CD4-positive, alpha-beta T cell (primary cell): Measurements from ENCODE around the gene AQP5. TPM values are rescaled to one million over a fixed set of nuclear protein-coding genes. Genes with fewer than 3 reads are reported as not detected.

ENCODE experiments used
- ATAC-seq: fragments of 200-7000 bp; cut with Tn5 transposase; one replicate; pipeline ENCODE4 v1.10.0; 2022; ENCODE audit warnings: mild to moderate bottlenecking; ENCODE audit not compliant: poor library complexity
- CTCF ChIA-PET: fragments of 350-600 bp; sonication (Branson Sonifier 250); formaldehyde crosslinking; loops from one replicate; lab custom pipeline; 2021; ENCODE audit warnings: antibody characterized with exemption, inconsistent platforms; lab: Charles Lee
- POLR2A ChIA-PET: fragments of 350-600 bp; sonication (Branson Sonifier 250); formaldehyde crosslinking; loops from one replicate; lab custom pipeline; 2021; ENCODE audit warnings: antibody characterized with exemption, inconsistent platforms; lab: Charles Lee
- DNase-seq, 14 experiments: peaks; one replicate each; pipeline ENCODE4 v3.0.0-alpha.2; 2013 to 2020; ENCODE audit warnings: mixed read lengths in 2 of 14
- H3K27ac ChIP-seq, 2 donors: one replicate each; pipeline versions ENCODE4 v1.5.1 to v1.7.0; 2013; ENCODE audit warnings: low read length in 2 of 2, low read depth in 1 of 2, mild to moderate bottlenecking in 1 of 2
- H3K27me3 ChIP-seq, 2 experiments: 1 replicate in 1 of 2; 2 replicates in 1 of 2; pipeline versions ENCODE4 v1.6.1 to v1.7.0; 2013; ENCODE audit warnings: low read length in 2 of 2, control low read depth in 1 of 2, mild to moderate bottlenecking in 1 of 2, moderate library complexity in 1 of 2; ENCODE audit not compliant: insufficient read depth in 2 of 2, control insufficient read depth in 1 of 2
- H3K36me3 ChIP-seq: one replicate; pipeline ENCODE4 v1.6.1; 2013; ENCODE audit warnings: low read length, control low read depth; ENCODE audit not compliant: insufficient read depth
- H3K4me1 ChIP-seq: one replicate; pipeline ENCODE4 v1.6.1; 2013; ENCODE audit warnings: low read length, control low read depth; ENCODE audit not compliant: insufficient read depth
- H3K4me3 ChIP-seq: one replicate; pipeline ENCODE4 v1.5.1; 2013; ENCODE audit warnings: mild to moderate bottlenecking, low read length, moderate library complexity
- H3K9me3 ChIP-seq, 2 experiments: 1 replicate in 1 of 2; 2 replicates in 1 of 2; pipeline versions ENCODE4 v1.6.1 to v1.7.0; 2013; ENCODE audit warnings: low read length in 2 of 2, mild to moderate bottlenecking in 2 of 2, control low read depth in 1 of 2, moderate library complexity in 1 of 2; ENCODE audit not compliant: control insufficient read depth in 1 of 2, insufficient read depth in 1 of 2
- H3K27ac Mint-ChIP-seq: one replicate; pipeline ENCODE4 v1.8.0; 2020; ENCODE audit warnings: mixed read lengths
- H3K27me3 Mint-ChIP-seq: one replicate; pipeline ENCODE4 v1.8.0; 2021; ENCODE audit warnings: mixed read lengths
- H3K36me3 Mint-ChIP-seq: one replicate; pipeline ENCODE4 v1.8.0; 2021; ENCODE audit warnings: low read depth, mixed read lengths
- H3K4me1 Mint-ChIP-seq: one replicate; pipeline ENCODE4 v1.8.0; 2021; ENCODE audit warnings: low read depth, mixed read lengths
- H3K4me3 Mint-ChIP-seq: one replicate; pipeline ENCODE4 v1.8.0; 2020; ENCODE audit warnings: mild to moderate bottlenecking, mixed read lengths
- H3K9me3 Mint-ChIP-seq: one replicate; pipeline ENCODE4 v1.8.0; 2020; ENCODE audit warnings: mixed read lengths
- CTCF ChIP-seq: fragments of 200-600 bp; IDR thresholded peaks from one replicate; pipeline ENCODE4 v1.8.0; 2022; ENCODE audit warnings: antibody characterized with exemption, mild to moderate bottlenecking
- intact Hi-C, 2 experiments: fragments of 100-400 bp; cut with DNase I in 1 of 2; cut with micrococcal nuclease in 1 of 2; formaldehyde crosslinking; loops; one replicate each; pipeline versions ENCODE4 v1.15.1 to v1.9.0; 2023 to 2025; cut with DNase I, micrococcal nuclease
- total RNA-seq, 174 experiments: library from RNA in 2 of 174; stranded (reverse) in 2 of 174; gene quantifications; one replicate each; pipeline ENCODE4 v1.2.3 and lab custom pipeline; 2021 to 2026

The AQP5 gene
- total RNA-seq, 2 experiments from 2014 or later: not detected

- H3K9me3 Mint-ChIP-seq: no peaks in the 10 kb centered on the region
- no peaks in the 10 kb centered on the region for H3K9me3 ChIP-seq
- H3K4me3 ChIP-seq: no peak overlapping the region
- H3K36me3 ChIP-seq: no peaks in the 10 kb centered on the region
- ChIA-PET CTCF (no interaction called here), POLR2A (no interaction called here)
- H3K27me3 ChIP-seq: peaks cover 0 to 3% of the 10 kb centered on the region in 2 experiments
- no peak overlapping the region for H3K27ac Mint-ChIP-seq
- peaks cover 4% of the 10 kb centered on the region for H3K27me3 Mint-ChIP-seq
- no peaks in the 10 kb centered on the region for H3K4me1 ChIP-seq
- no peaks in the 10 kb centered on the region for H3K36me3 Mint-ChIP-seq
- no peak overlapping the region for H3K27ac ChIP-seq
- H3K4me1 Mint-ChIP-seq: no peaks in the 10 kb centered on the region
- DNase-seq (no peak), ATAC-seq (no peak)
- TF ChIP-seq CTCF: no peak
- intact Hi-C loops: no loop called here
- no peak overlapping the region for H3K4me3 Mint-ChIP-seq
Measured at GRCh38 chr12:49917166-49917787, 44.4 kb upstream of the AQP5 start.

DNA sequence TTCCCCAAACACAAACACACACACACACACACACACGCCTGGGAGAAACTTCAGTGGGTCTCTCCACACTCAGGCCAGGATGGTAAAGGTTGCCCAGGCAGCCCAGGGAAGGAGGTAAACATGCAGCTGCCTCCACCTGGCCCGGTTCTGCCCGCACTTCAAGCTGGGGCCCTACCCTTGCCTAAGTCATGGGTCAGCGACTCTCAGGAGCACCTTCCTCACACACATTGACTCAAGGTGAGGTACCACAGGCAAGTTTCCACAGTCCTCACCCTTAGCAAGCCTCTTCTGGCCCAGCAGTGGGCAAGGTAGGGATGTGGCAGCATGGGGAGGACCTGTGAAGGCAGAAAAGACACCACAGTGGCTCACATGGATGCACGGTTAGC lies 43.9 kb upstream of the AQP5 start:
- H3K27ac ChIP-seq: no peak overlapping the region
- H3K4me1 Mint-ChIP-seq: no peaks in the 10 kb centered on the region
- H3K36me3 Mint-ChIP-seq: no peaks in the 10 kb centered on the region
- no peak overlapping the region for H3K4me3 ChIP-seq
- ATAC-seq (no peak), DNase-seq (no peak)
- H3K27me3 Mint-ChIP-seq: peaks cover 4% of the 10 kb centered on the region
- TF ChIP-seq CTCF: no peak
- H3K36me3 ChIP-seq: no peaks in the 10 kb centered on the region
- H3K27me3 ChIP-seq: peaks cover 0 to 3% of the 10 kb centered on the region in 2 experiments
- no peak overlapping the region for H3K4me3 Mint-ChIP-seq
- no peaks in the 10 kb centered on the region for H3K9me3 ChIP-seq
- H3K4me1 ChIP-seq: no peaks in the 10 kb centered on the region
- H3K9me3 Mint-ChIP-seq: no peaks in the 10 kb centered on the region
- ChIA-PET POLR2A (no interaction called here), CTCF (no interaction called here)
- no peak overlapping the region for H3K27ac Mint-ChIP-seq
- intact Hi-C loops: no loop called here

DNA sequence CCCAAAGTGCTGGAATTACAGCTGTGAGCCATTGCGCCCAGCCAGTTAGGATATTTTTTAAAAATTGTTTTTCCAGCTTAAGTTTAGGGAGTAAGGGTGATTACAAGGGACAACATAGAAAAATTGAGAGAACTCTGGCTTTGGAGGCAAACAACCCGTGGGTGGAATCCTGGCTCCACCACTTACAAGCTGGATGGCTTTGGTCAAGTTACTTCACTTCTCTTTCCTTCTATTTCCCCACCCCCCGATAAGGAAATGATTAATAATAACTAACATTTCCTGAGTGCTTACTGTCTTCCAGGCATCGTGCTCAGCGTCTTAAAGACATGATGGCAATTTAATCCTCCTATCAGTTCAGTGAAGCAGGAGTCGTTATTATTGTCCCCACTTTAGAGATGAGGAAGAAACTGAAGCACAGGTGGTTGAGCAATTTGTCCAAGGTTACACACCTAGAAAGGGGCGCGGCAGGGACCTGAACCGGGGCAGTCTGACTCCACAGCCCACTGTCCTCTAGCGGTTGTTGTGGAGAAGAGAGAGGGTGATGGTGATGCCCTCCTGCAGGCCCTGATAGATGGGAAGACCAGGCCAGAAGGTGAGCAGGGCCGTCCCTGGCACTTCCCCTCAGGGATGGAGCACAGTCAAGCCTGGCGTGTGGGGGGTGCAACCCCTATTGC lies 41.3 kb upstream of the AQP5 start:
- no peak overlapping the region for H3K27ac Mint-ChIP-seq
- POLR2A ChIA-PET: no interaction called here
- Histone ChIP-seq H3K27ac (no peak overlapping the region), H3K9me3 (no peaks in the 10 kb centered on the region), H3K27me3 (peaks cover 0 to 3% of the 10 kb centered on the region in 2 experiments), H3K4me1 (no peaks in the 10 kb centered on the region), H3K4me3 (no peak overlapping the region), H3K36me3 (no peaks in the 10 kb centered on the region)
- no peaks in the 10 kb centered on the region for H3K9me3 Mint-ChIP-seq
- H3K4me3 Mint-ChIP-seq: no peak overlapping the region
- TF ChIP-seq CTCF: no peak
- intact Hi-C loops: no loop called here
- H3K36me3 Mint-ChIP-seq: no peaks in the 10 kb centered on the region
- CTCF ChIA-PET: interaction anchor here (0.9 kb wide), 1 partner anchor 25 kb away, joined by 3 read pairs; no protein-coding TSS in a partner anchor
- ATAC-seq: no peak
- H3K27me3 Mint-ChIP-seq: peaks cover 4% of the 10 kb centered on the region
- H3K4me1 Mint-ChIP-seq: no peaks in the 10 kb centered on the region
- no peak for DNase-seq
